Measurements from ENCODE around the gene LRRK2. TPM values are rescaled to one million over a fixed set of nuclear protein-coding genes. Genes with fewer than 3 reads are reported as not detected.
"Not testable (repeated sequence)": the region's sequence is repeated elsewhere in the genome, so short reads cannot be mapped to it uniquely, and the experiment has no call there.

LRRK2 gene
- not detected for total RNA-seq

DNA sequence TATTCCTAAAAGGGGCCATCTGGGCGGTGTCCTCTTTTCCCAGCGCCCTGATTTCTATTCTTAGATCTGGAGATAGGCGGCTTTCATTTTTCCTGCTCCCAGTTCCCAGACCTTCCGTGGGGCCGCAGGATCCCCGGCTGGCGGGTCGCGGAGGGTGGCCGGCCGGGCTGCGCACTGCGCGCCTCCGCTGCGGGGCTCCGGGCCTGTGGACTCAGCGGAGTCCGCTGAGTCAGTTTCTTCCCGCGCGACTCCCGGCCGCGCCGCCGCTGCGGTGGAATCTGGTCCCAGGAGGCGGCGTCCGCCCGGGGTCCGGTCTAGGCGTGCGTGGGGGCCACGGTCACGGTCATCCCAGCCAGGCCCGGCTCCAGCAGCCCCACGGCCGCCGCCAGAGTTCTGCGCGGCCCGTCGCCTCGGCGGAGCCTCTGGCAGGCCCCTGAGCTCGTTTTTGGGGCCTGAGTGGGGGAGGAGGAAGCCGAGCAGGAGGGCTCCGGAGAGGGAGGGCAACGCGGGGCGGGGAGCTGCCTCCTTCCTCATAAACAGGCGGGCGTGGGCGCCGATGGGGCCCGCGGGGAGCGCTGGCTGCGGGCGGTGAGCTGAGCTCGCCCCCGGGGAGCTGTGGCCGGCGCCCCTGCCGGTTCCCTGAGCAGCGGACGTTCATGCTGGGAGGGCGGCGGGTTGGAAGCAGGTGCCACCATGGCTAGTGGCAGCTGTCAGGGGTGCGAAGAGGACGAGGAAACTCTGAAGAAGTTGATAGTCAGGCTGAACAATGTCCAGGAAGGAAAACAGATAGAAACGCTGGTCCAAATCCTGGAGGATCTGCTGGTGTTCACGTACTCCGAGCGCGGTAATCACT, at the start of gene LRRK2:
TSS of gene LRRK2 (plus strand) at position 559 of the 853 bp plus-strand sequence. CDS start at position 694, 135 bp downstream.
- no peak for DNase-seq

DNA sequence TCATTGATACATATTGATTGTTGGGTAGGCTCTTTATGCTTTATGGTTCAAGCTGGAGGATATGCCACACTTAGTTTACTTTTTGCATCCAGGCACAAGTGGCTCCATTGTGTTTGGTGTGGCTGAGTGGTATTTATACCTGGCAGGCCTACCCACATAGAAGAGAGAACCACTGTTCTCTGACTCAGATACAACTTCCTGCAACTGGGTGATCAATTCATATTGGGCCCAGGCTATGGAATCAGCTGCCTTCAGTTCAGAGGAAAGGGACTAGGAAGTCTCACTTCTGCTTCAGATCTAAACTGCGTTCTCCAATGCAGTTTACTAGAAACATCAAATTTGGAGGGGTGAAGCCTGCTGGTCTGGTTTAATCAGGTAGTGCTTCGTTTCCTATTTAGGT, 49.8 kb upstream of the LRRK2 start:
- DNase-seq, result no peak

DNA sequence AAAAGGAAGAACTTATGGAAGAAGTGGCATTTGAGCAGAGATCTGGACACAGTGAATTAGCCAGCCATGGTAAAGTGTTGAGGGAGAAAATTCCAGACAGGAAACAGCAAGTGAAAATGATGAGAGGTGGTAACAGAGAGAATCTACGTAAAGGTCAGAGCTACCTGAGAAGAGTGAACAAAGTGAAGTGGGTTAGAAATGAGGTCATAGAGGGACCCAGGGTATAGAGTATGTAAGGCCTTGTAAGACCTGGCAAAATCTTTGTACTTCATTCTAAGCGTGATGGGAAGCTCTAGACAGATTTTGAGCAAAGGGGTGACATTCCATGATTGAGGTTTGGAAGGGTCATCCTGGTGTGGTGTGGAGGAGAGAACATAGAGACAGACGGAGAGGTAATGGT, 49.3 kb upstream of the LRRK2 start:
- no peak for DNase-seq

DNA sequence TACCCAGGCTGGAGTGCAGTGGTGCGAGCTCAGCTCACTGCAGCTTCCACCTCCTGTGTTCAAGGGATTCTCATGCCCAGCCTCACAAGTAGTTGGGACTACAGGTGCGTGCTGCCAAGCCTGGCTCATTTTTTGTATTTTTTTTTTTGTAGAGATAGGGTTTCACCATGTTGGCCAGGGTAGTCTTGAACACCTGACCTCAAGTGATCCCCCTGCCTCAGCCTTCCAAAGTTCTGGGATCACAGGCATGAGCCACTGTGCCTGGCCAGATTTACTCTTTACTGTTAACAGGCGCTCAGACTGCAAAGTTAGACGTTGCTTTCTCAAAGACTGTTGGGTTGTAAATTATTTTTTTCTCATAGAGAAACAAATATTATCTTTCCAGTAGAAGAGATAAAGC, 46.1 kb upstream of the LRRK2 start:
- no peak for DNase-seq

DNA sequence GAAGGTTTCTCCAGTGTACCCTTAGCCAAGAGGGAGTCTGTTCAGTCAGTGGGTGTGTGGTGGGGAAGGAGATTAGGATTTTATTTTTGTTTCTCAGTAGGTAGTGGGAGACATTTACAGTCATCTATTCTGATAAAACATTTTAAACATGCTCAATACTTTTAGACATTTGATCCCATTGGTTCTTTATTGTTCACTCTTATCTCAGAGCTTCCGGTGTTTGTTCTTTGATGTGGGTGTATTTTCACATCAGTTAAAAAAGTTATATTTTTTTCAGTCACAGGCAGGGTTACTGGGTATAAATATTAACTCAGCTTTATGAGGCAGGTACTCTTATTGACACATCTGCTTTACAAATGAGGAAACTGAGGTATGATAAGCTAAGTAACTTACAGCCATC, 43.3 kb upstream of the LRRK2 start:
- DNase-seq, result no peak

DNA sequence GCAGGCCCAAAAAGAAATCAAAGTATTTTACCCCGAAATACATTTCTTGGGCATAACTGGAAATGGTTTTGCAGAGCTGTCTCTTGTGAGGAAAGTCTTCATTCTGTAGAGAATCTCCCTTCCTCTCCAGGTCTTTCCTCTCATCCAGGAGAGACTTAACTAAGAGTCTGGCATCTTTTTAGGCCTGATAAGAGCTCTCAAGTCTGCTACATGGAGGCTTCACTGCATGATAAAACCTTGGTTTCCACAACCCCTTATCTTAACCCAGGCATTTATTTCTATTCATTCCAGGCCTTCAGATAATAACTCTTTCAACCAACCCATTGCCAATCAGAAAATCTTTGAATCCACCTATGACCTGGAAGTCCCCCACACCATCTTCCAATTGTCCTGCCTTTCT, 41.1 kb upstream of the LRRK2 start:
- no peak for DNase-seq

DNA sequence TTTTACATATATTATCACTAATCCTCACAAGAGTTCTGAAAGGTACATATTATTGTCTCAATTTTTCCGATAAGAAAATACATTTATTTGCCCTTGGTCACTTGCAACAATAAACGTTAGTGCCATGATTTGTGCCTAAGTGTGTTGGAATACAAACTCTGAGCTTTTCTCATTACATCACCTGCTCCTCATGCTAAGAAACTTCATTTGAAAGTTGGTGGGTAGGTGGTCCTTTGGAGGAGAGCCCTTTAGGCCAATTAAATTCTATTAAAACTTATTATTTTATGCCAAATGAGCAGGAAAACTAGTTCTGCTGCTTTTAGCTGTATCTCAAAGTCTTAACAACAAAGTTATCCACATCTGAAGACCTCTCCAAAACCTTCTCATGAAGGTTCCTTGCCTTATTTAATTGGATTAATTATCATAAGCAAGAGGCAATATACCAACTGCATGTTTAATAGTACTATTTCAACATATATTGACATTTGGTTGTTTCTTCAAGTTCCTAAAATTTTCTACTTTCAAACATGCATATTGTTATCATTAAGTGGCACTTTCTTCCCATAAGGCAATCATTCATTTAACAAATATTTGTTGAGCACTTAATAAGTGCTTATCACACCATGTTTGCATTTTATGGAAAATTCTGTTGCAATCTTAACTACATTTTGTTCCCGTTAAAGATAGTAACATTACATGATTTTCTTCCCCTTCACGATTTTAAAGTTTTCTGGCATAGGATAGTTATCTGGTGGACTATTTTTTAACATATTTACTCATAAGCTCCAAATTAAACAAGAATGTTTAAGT, 40.1 kb upstream of the LRRK2 start:
- DNase-seq, result no peak

DNA sequence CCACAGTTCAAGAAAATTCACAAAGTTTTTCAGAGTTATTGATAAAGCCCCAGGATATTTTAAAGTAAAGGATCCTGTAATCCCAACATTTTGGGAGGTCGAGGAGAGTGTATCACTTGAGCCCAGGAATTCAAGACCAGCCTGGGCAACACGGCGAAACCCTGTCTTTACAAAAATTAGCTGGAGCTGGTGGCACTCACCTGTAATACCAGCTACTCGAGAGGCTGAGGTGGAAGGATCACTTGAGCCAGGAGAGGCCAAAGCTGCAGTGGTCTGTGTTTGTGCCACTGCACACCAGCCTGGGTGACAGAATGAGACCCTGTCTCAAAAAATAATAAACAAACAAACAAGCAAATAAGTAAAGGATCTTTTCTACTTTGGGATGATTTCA, 39.5 kb upstream of the LRRK2 start:
- DNase-seq, result no peak

DNA sequence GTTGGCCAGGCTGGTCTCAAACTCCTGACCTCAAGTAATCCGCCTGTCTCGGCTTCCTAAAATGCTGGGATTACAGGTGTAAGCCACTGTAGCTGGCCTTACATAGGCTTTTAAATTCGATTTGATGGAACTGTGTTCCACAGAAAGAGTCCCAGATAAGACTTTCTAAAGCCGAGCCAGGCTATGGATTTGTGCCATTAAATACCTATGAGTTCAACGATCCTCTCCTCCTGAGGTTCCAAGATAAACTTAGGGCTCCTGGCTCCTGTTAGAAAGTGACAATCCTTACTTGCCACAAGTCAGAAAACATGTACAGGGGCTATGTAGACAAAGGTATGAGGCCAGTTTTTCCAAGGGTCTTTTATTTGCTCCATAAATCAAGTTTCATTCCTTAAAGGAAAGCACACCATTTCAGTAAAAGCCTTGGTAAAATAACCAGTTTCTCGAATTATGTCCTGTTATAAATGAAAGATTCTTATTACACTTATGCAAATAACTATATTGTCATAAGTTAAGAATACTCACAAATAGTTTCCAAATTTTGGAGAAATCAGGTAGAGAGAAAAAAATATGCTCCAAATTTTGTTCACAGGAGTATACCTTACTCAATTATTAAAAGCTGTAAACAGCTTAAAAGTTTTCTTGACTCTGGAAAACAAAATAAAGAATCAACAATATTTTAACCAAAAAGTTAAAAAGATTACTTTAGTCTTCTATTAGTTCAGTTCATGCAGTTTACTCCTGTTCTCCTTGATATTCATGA, 36.1 kb upstream of the LRRK2 start:
- DNase-seq, result no peak

DNA sequence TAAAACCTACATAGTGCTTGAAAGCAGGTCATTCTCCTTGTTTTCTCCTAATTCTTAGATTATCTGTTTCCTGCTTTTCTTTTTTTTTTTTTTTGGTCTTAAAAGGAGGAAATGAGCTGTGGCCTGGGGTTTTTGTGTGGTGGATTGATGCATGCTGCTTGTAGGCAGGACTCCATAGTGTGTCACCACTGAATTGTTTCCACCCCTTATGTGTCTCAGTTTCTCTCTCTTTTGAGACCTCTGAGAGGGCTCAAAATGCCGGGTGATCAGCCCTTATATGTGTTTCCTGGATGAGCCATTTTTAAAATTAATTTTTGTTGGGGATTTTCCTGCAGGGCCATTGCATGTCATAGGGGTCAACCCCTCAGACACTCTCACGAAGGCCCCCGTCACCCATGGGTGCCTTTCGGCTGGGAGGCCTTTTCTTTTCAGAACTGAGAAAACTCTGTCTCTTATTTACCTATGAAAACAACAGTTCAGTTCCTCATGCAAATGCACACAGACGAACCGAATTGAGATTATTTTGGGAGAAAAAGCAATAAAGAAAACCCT, 32.0 kb upstream of the LRRK2 start:
- no peak for DNase-seq

DNA sequence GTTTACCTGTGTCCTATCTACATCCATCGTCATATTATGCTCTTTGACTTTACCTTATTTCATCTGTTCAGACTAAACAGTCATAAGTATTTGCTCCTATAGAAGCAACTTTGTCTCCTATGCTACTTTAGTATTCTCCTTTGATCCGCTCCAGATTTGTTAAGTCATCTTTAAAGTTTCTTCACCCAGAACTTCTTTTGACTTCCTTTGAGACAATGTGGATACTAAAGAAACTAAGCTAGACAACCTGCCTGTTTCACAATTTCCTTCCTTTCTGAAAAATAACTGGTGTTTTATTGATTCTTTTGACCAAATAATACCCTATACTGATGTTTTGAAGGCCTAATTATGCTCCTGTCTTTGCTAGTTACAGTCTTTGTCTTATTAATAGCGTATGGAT, 30.0 kb upstream of the LRRK2 start:
- DNase-seq, result no peak

DNA sequence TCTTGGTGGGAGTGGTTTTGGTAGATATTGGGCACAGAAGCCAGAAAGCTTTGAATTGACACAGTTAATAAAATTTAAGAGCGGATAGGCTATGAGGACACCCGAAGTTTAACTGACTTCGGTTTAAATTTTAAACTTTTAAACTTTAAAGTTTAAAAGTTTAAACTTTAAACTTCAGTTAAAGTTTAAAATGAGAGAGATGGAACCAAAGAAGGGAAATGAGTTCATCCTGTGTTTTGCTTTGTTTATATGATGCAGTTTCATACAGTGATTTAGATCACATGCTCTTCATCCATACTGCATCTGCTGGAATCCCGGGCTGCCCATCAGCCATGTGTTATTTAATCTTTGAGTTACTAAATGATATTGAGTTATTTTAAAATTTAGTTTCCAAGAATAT, 27.2 kb upstream of the LRRK2 start:
- DNase-seq, result no peak

DNA sequence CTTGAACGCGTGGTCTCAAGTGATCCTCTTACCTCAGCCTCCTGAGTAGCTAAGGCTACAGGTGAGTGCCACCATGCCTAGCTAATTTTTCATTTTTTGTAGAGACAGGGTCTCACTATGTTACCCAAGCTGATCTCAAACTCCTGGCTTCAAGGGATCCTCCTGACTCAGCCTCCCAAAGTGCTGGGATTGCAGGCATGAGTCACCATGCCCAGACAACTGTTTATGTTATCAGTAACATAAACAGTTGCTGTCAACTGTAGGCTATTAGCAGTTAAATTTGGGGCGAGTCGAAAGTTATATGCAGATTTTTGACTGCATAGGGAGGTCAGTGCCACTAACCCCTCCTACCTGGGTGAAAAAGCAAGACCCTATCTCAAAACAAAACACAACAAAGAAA, 26.2 kb upstream of the LRRK2 start:
- no peak for DNase-seq

DNA sequence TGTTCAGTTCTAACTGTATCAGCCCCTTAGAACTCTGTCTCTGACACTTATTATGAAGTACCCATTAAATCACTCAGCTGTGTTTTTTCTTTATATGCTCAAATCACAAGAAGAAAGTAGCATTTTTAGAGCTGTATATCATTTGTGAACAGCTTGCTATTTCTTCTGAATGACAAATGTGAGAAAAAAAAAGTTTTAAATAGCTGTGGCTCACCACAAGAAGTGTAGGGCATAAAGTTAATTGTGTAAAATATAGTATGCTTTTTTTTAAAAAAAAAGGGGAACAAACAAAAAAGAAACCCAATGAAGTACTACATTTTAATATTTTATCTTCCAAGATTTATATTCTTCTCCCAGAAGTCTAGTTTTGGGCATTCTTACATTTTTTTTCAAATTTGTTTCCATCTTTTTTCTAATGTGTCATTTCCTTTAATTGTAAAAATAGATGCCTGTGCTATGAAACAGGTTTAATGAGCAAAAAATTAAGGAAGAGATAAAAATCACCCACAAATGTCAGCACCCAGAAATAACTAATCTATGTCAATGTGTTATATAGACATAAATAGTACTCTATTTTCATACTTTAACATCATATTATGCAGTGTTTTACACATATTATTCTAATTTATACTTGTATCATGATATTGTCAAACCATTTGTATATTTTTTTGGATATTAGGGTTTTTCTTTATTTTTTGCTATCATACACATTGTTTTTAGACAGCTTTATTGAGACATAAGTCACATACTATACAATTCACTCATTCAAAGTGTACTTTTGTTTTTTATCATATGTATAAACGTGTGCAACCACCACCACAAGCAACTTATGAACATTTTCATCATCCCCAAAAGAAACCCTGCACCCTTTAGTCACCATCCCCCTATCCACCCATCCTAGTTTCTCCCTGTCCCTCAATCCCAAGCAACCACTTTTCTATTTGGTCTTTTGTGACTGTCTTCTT, 22.4 kb upstream of the LRRK2 start:
- DNase-seq, result no peak

DNA sequence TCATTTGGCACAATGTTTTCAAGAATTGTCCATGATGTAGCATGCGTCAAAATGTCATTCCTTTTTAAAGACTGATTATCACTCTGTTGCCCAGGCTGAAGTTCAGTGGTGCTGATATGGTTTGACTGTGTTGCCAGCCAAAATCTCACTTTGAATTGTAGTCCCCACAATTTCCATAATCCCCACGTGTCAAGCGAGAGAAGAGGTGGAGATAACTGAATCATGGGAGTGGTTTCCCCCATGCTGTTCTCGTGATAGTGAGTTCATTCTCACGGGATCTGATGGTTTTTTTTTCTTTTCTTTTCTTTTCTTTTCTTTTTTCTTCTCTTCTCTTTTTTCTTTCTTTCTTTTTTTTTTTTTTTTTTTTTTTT, 21.8 kb upstream of the LRRK2 start:
- no peak for DNase-seq

DNA sequence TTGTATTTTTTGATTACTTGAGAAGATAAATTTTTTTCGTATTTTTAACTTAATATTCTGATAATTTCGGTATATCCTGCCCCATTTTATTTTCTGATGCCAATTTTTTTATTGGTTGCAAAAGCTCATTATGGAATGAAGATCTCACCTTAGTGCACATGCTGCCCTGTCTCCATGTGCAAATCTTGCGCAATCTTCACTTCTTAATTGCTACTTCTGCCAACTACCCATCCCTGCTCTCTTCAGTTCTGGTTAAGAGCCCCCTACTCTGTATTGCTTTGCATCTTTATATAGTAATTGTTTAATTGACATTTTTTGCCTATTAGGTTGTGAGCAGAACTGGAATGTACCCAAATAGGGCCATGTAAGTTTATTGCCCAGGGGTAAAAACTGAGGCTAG, 20.5 kb upstream of the LRRK2 start:
- no peak for DNase-seq

DNA sequence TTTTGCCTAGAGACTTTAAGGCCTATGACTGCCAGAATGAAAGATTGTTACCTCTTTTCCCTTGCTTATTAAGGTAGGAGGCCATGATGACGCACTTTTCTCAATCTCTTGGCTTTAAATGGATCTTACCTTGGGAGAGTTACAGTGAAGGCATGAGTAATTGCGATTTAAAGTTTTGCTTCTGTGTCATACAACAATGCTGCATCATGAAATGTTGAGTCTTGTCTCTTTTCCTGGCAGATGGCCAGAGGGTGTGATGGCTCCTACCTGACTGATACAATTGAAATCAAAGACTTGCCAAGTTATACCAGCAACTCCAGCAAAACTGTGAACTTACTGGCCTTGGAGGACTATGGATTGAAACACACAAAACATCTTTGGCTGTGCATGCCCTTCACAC, 17.2 kb upstream of the LRRK2 start:
- no peak for DNase-seq

DNA sequence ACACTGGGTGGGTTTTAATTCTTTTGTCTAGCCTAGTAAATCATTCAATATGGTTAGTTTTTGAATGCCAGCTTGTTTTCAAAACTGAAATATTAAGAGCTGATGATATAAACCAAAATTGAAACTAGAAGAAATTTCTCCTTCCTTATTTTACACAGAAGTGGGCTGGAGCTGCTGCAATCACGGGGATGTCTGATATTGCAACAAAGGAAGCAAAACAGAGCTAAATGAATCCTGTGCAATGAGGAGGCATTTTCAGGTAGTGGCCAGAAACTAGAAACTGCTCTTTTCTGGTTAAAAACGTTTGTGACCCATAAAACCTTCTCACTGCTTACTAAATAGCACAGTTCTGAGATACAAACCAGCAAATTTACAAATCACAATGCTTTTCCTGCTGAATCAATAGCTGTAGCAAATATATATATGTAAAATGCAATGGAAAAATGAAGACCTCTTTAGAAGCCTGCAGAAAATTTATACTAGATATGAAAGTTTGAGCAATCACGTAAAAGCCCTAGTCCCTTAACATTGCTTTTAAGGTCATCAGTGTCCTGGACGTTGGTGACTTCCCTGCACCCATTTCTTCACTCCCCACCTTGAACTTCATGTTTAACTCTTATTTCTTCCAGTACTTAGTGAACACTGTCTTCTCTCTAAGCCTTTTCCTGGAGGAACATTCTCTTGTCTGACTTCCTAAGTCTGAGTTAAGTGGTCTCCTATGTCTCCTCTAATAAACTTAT, 15.9 kb upstream of the LRRK2 start:
- no peak for DNase-seq

DNA sequence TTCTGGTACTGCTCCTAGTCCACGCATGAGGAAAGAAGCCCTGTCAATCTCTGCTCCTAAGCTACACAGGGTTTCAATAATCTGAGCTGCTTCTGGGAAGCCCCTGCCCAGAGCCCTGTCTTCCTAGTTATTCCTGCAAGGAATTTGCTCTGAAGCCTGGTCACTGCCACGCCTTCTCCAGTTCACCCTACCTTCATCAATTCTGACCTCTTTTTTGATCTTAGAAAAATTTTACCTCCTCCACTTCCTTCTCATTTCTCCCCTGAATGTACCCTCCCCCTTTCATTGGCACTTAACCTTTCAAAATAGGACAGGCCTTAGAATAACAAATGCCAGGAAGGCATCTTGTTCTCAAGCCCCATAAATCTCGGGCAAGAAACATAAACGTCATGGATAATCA, 14.9 kb upstream of the LRRK2 start:
- no peak for DNase-seq

DNA sequence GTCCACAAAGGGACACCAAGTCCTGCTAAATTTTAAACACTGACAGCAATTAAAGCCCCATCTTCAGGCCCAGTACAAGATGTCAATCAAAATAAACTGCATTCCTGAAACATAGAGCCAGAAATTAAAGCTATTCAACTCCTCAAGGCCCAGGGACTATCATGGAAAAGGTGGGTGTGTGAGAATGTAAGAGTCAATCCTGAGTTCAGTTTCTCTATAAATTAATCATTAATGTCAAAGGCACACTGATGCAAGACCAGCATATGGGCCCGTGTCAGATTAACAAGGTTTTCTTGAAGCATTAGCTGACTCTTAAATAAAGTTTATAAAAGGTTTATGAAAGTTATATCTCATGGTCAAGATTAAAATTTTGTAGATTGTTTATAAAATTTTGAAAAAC, 13.6 kb upstream of the LRRK2 start:
- DNase-seq, result not testable (repeated sequence)

DNA sequence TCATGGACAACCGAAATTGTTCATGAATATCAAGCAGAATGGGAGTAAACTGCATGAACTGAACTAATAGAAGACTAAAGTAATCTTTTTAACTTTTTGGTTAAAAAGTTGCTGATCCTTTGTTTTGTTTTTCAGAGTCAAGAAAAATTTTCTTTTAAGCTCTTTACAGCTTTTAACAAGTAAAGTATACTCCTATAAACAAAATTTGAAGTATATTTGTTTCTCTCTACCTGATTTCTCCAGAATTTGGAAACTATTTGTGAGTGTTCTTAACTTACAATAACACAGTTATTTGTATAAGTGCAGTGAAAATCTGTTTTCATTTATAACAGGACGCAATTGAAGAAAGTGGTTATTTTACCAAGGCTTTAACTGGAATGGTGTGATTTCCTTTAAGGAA, 12.2 kb upstream of the LRRK2 start:
- no peak for DNase-seq

All from effector CD4-positive, alpha-beta T cell (primary cell).